Measurements from ENCODE around the gene BCL2L13.

- TF ChIP-seq POLR2A (IDR thresholded peaks at IDR 0.05) = no peak
- no peak for TF ChIP-seq CTCF (IDR thresholded peaks at IDR 0.05)
Measured at GRCh38 chr22:17607891-17608521, 30.6 kb upstream of the BCL2L13 start.
